Fibroblast of villous mesenchyme (primary cell): Measurements from ENCODE around the gene RGS12. TPM values are rescaled to one million over a fixed set of nuclear protein-coding genes. Genes with fewer than 3 reads are reported as not detected.

Experiments
- DNase-seq: peaks from one replicate; pipeline ENCODE4 v3.0.0-alpha.2; 2010; ENCODE audit warnings: low read depth
- H3K4me3 ChIP-seq: 2 replicates; pipeline ENCODE4 v1.5.1; 2011; ENCODE audit warnings: low read depth, mild to moderate bottlenecking, low read length
- CTCF ChIP-seq: IDR thresholded peaks from 2 replicates; pipeline ENCODE4 v1.5.1; 2012; ENCODE audit warnings: low read depth, mild to moderate bottlenecking, low read length; ENCODE audit not compliant: insufficient read depth
- total RNA-seq: library from RNA; depleted of rRNA; stranded (reverse); fragments of >200 nt; gene quantifications from 2 replicates; pipeline ENCODE4 v1.2.3, GENCODE V29; 2012

The RGS12 gene
- total RNA-seq, 1 donor = 11.7 TPM

GRCh38 chr4:3262208-3263052 is 30.4 kb upstream of the RGS12 start:
- no peak for DNase-seq
- no peak for TF ChIP-seq CTCF
- no peak overlapping the region for H3K4me3 ChIP-seq

DNA sequence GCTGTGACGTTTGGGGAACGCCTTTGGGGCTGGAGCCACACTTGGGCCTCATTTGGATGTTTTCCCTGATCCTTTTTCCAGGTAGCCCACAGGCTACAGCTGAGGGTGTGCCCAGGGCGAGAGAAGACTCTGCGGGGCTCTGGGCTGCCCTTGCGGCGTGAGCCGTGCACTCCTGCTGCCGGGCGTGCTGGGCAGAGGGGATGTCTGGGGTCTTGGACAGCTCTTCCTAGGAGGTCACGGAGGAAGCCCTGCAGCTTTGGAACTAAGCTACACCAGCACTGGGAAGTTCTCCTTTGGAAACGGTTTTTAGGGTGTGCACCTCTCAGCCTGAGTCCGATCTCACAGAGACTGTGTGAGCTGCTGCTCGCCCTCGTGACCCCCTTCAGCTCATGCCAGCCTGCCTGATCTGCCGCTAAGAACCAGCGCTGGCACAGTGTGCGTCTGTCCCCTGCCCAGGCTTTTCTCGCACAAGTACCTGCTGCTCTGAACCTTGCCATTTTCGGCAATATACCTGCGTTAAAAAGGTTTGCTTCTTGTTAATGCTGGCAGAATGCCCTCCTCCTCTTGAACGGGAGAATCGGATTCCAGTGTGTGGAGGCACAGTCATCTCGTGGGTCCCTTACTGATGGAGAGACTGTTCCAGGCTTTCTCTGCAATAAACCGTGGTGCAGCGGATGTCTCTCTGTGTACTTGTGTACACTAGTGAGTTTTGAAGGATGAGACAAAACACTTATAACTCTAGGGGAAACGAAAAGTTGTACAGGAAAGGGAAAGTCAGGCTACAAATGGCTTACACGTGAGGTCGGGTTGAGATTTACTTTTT is 29.6 kb upstream of the RGS12 start:
- H3K4me3 ChIP-seq = no peak overlapping the region
- TF ChIP-seq CTCF = no peak
- no peak for DNase-seq

DNA sequence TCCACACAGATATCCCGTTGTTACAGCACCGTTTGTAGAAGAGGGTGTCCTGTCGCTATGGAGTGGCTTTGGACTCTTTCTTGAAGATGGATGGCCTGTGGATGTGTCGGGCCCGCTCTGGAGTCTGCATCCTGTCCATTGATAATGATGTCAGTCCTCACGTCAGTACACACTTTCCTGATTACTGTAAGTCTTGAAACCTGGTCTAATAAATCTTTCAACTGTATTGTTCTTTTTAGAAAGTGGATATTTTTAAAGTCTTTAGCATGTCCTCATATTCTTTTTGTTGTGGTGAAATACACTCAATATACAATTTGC is 29.0 kb upstream of the RGS12 start:
- H3K4me3 ChIP-seq = no peak overlapping the region
- no peak for DNase-seq
- TF ChIP-seq CTCF = no peak

DNA sequence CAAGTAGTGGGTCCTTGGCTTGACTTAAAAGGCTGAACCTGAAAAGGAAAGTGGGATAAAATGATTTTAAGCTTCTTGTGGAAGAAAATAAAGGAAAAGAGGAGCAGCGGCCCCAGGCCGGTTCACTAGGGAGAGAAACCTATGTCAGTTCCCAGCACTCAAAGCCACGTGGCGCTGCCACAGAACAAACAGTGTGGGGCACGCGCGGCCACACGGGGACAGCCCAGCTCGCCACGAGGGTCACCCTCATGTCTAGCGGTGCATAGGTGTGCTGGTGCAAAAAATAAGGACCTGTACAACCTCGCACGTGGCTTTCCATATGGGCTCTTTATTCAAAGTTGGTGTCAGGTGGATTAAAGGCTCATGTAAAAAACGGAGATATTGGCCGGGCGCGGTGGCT is 26.7 kb upstream of the RGS12 start:
- no peak overlapping the region for H3K4me3 ChIP-seq
- no peak for TF ChIP-seq CTCF
- no peak for DNase-seq

DNA sequence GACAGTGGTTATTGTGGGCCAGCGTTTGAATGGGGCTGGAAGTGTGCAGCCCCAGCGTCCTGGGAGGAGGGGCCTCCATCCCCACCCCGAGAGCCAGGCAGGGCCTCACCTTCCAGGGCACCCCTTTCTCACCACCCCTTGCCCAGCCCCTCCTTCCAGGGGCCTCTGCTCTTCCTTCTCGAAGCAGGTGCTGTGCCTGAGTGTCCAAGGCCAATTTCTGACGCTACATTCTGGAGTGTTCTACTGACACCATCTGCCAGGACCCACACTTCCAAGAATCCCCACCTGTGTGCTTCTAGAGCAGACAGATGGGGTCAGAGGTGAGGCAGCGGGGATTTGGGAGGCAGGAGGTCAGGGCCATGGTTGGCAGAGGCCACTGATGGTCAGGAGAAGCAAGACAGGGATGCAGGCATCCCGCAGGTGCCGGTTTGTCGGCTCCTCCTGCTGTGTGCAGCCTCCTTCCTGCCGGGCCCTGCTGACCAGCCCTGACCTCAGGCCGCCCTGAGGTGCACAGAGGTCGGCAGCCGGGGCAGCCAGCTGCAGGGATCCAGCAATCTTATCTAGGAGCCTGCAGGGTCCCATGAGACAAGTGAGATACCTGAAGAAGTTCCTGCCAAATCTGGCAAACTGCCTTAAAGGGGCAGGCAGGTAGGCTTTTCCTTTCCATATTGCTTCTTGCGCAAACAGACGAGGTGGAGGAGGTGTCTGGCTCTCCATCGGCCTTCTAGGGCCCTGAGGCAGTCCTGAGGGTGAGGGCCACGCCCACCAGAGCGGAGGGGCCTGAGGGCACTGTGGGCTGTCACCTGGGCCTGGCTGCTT is 25.0 kb upstream of the RGS12 start:
- H3K4me3 ChIP-seq = no peak overlapping the region
- no peak for TF ChIP-seq CTCF
- DNase-seq = no peak

DNA sequence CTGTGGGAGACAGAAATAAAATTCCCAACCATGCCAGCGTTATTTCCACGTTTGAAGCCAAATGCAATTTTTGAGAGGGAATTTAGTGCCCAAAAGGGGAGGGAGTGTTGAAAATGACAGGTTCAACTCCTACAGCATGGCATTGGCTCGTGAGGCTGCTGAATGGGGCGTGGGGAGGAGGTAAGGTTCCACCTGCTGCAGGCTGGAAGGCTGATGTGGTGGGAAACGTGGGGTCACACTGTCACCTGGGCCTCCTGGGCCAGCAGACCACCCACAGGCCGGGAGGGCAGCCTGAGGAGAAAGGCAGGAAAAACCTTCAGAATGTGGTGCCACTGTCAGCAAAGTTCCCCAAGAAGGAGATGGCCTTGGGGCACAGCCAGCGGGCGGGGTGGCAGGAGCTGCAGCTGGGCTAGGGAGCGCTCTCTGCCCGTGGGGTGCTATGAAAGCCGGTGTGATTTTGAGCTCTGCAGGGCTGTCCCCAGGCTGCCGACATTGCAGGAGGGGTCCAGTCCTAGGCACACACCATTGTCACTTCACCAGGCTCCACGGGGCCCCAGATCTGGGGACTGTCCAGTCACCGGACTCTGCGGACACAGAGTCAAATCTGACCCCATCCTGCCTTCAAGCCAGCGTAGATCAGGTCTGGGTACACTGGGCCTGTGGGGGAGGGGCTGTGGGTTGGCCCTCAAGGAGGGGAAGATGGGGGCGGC is 24.3 kb upstream of the RGS12 start:
- DNase-seq = no peak
- H3K4me3 ChIP-seq = no peak overlapping the region
- TF ChIP-seq CTCF = no peak
